CD14-positive monocyte (primary cell): ENCODE measurements around the gene VARS2. TPM values are rescaled to one million over a fixed set of nuclear protein-coding genes. Genes with fewer than 3 reads are reported as not detected.
"Not testable (repeated sequence)": the region's sequence is repeated elsewhere in the genome, so short reads cannot be mapped to it uniquely, and the experiment has no call there.

Experiments
- DNase-seq, 3 donors: peaks; one replicate each; pipeline ENCODE4 v3.0.0-alpha.2; 2011 to 2022
- H2AFZ ChIP-seq: 2 replicates; pipeline ENCODE4 v1.6.0; 2012; ENCODE audit warnings: mild to moderate bottlenecking, low read depth, low read length, inconsistent platforms; ENCODE audit not compliant: insufficient read depth, poor library complexity, severe bottlenecking
- H3K27ac ChIP-seq, 2 donors: 1 replicate in 1 of 2; 2 replicates in 1 of 2; pipeline ENCODE4 v1.5.1; 2012 to 2013; ENCODE audit warnings: low read length in 2 of 2, control low read depth in 1 of 2, inconsistent platforms in 1 of 2, low read depth in 1 of 2, mild to moderate bottlenecking in 1 of 2
- H3K27me3 ChIP-seq, 2 donors: one replicate each; pipeline versions ENCODE4 v1.6.0 to v1.6.1; 2011 to 2013; ENCODE audit warnings: low read length in 2 of 2; ENCODE audit not compliant: control insufficient read depth in 2 of 2, insufficient read depth in 2 of 2
- H3K36me3 ChIP-seq, 2 donors: replicated peaks in 1 of 2; 1 replicate in 1 of 2; 2 replicates in 1 of 2; pipeline versions ENCODE4 v1.5.1 to v1.6.1; 2012 to 2013; ENCODE audit warnings: low read length in 2 of 2, control low read depth in 1 of 2, inconsistent platforms in 1 of 2, mild to moderate bottlenecking in 1 of 2; ENCODE audit not compliant: insufficient read depth in 2 of 2, control insufficient read depth in 1 of 2
- H3K4me1 ChIP-seq, 2 donors: 1 replicate in 1 of 2; 2 replicates in 1 of 2; pipeline versions ENCODE4 v1.5.1 to v1.6.1; 2012 to 2013; ENCODE audit warnings: low read length in 2 of 2, control low read depth in 1 of 2, inconsistent platforms in 1 of 2, mild to moderate bottlenecking in 1 of 2, moderate library complexity in 1 of 2; ENCODE audit not compliant: insufficient read depth in 2 of 2, control insufficient read depth in 1 of 2
- H3K4me2 ChIP-seq: replicated peaks from 2 replicates; pipeline ENCODE3; 2012; ENCODE audit warnings: low read length, moderate library complexity, mild to moderate bottlenecking; ENCODE audit not compliant: poor library complexity, severe bottlenecking; ENCODE audit errors: extremely low read depth
- H3K4me3 ChIP-seq, 3 experiments: fragments of 200-600 bp in 1 of 3; sonication (generic) in 1 of 3; replicated peaks in 1 of 3; 1 replicate in 2 of 3; 2 replicates in 1 of 3; pipeline ENCODE4 v1.5.1; 2011 to 2013; ENCODE audit warnings: low read length in 3 of 3, mild to moderate bottlenecking in 3 of 3, control low read depth in 2 of 3, low read depth in 2 of 3, inconsistent platforms in 1 of 3, moderate library complexity in 1 of 3
- H3K79me2 ChIP-seq: 2 replicates; pipeline ENCODE4 v1.6.0; 2012; ENCODE audit warnings: mild to moderate bottlenecking, control low read depth, inconsistent platforms, low read length, moderate library complexity; ENCODE audit not compliant: insufficient read depth
- H3K9ac ChIP-seq: 2 replicates; pipeline ENCODE4 v1.6.0; 2017; ENCODE audit warnings: low read length, mild to moderate bottlenecking; ENCODE audit not compliant: insufficient read depth, poor library complexity, severe bottlenecking
- H3K9me3 ChIP-seq, 2 donors: replicated peaks in 1 of 2; 1 replicate in 1 of 2; 2 replicates in 1 of 2; pipeline versions ENCODE4 v1.5.1 to v1.6.1; 2012 to 2013; ENCODE audit warnings: low read length in 2 of 2, control low read depth in 1 of 2; ENCODE audit not compliant: control insufficient read depth in 1 of 2, insufficient read depth in 1 of 2
- H4K20me1 ChIP-seq: 2 replicates; pipeline ENCODE4 v1.6.0; 2012; ENCODE audit warnings: mild to moderate bottlenecking, low read length, control low read depth, moderate library complexity; ENCODE audit not compliant: insufficient read depth
- H3K27ac Mint-ChIP-seq, 7 donors: one replicate each; pipeline ENCODE4 v1.8.0; 2020; ENCODE audit warnings: mild to moderate bottlenecking in 7 of 7, mixed read lengths in 7 of 7, moderate library complexity in 6 of 7, inconsistent platforms in 2 of 7
- H3K27me3 Mint-ChIP-seq, 3 donors: one replicate each; pipeline ENCODE4 v1.8.0; 2021 to 2022; ENCODE audit warnings: low read depth in 3 of 3, mild to moderate bottlenecking in 3 of 3, mixed read lengths in 3 of 3, moderate library complexity in 3 of 3, inconsistent platforms in 1 of 3
- H3K36me3 Mint-ChIP-seq, 2 donors: one replicate each; pipeline ENCODE4 v1.8.0; 2020; ENCODE audit warnings: mixed read lengths in 2 of 2, inconsistent platforms in 1 of 2, mild to moderate bottlenecking in 1 of 2
- H3K4me1 Mint-ChIP-seq: one replicate; pipeline ENCODE4 v1.8.0; 2020; ENCODE audit warnings: mild to moderate bottlenecking, mixed read lengths
- H3K4me3 Mint-ChIP-seq, 2 donors: one replicate each; pipeline ENCODE4 v1.8.0; 2020; ENCODE audit warnings: mild to moderate bottlenecking in 2 of 2, mixed read lengths in 2 of 2, moderate library complexity in 1 of 2
- H3K9me3 Mint-ChIP-seq, 7 donors: one replicate each; pipeline ENCODE4 v1.8.0; 2020 to 2022; ENCODE audit warnings: mixed read lengths in 7 of 7, mild to moderate bottlenecking in 6 of 7, moderate library complexity in 6 of 7, inconsistent platforms in 2 of 7
- WGBS: methylation state at CpG from one replicate; pipeline ENCODE4 v1.1.5; 2013; ENCODE audit warnings: missing lambda C conversion rate; ENCODE audit not compliant: insufficient coverage; 5-methylcytosine and 5-hydroxymethylcytosine counted together
- intact Hi-C, 2 donors: fragments of 100-400 bp; cut with micrococcal nuclease; formaldehyde crosslinking; loops; one replicate each; pipeline versions ENCODE4 v1.15.0 to v1.15.1; 2023
- polyA plus RNA-seq, 3 donors: library from polyadenylated mRNA; depleted of rRNA in 1 of 3; unstranded in 2 of 3; stranded (reverse) in 1 of 3; fragments of 300-500 nt in 2 of 3; fragments of >200 nt in 1 of 3; fragmentation: Illumina TruSeq in 2 of 3; gene quantifications; 1 replicate in 2 of 3; 2 replicates in 1 of 3; pipeline ENCODE4 v1.2.3, GENCODE V29; 2012 to 2021
- TF ChIP-seq, protein P1 (sequence below): fragments of 200-600 bp; IDR thresholded peaks from one replicate; pipeline ENCODE4 v1.8.0; 2022; ENCODE audit warnings: antibody characterized with exemption, mild to moderate bottlenecking

VARS2 gene
- polyA plus RNA-seq, 3 donors = 7.6 to 15.5 (median 8.1) TPM

DNA sequence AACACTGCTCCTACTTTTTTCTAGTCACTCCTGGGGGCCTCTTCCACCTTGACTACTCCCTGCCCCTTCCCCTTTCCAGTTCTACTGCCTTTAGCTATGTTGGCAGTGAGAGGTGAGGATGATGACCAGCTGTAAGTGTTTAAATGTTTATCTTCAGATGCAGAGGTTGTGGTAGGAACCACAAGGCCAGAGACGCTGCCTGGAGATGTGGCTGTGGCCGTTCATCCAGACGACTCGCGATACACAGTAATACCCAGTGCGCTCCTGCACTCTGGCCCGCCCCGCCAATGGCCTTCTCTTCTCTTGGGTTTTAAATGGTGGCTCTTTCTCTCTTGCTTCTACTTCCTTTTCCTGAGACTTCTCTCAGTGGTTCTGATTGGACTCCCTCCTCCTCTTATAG, 4.6 kb downstream of the VARS2 start:
- 81% methylated on average over 3 of the region's 8 CpGs for WGBS
- Mint-ChIP-seq H3K4me3 (no peak overlapping the region), H3K27ac (peak overlapping the region in 1 of 7 donors; percentile 25), H3K9me3 (peaks cover 0 to 3% (median 0%) of the 10 kb centered on the region in 7 donors), H3K27me3 (peaks cover 0 to 1% (median 0%) of the 10 kb centered on the region in 3 donors), H3K4me1 (peaks cover 18% of the 10 kb centered on the region), H3K36me3 (peaks cover 67 to 72% of the 10 kb centered on the region in 2 donors)
- no peak overlapping the region for H3K4me2 ChIP-seq
- H3K4me3 ChIP-seq = no peak overlapping the region
- no peaks in the 10 kb centered on the region for H4K20me1 ChIP-seq
- DNase-seq = no peak
- TF ChIP-seq, protein P1, sequence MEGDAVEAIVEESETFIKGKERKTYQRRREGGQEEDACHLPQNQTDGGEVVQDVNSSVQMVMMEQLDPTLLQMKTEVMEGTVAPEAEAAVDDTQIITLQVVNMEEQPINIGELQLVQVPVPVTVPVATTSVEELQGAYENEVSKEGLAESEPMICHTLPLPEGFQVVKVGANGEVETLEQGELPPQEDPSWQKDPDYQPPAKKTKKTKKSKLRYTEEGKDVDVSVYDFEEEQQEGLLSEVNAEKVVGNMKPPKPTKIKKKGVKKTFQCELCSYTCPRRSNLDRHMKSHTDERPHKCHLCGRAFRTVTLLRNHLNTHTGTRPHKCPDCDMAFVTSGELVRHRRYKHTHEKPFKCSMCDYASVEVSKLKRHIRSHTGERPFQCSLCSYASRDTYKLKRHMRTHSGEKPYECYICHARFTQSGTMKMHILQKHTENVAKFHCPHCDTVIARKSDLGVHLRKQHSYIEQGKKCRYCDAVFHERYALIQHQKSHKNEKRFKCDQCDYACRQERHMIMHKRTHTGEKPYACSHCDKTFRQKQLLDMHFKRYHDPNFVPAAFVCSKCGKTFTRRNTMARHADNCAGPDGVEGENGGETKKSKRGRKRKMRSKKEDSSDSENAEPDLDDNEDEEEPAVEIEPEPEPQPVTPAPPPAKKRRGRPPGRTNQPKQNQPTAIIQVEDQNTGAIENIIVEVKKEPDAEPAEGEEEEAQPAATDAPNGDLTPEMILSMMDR = no peak
- H3K9ac ChIP-seq = no peak overlapping the region
- H3K9me3 ChIP-seq = no peaks in the 10 kb centered on the region
- H3K79me2 ChIP-seq = no peaks in the 10 kb centered on the region
- H2AFZ ChIP-seq = no peak overlapping the region
- H3K27me3 ChIP-seq = no peaks in the 10 kb centered on the region
- peaks cover 58 to 71% of the 10 kb centered on the region in 2 donors for H3K36me3 ChIP-seq
- H3K27ac ChIP-seq = no peak overlapping the region
- intact Hi-C loops = loop anchor here in 1 of 2 donors (10.0 kb wide), 1 partner anchor 166 kb away; no protein-coding TSS in a partner anchor
- peaks cover 12 to 21% of the 10 kb centered on the region in 2 donors for H3K4me1 ChIP-seq

DNA sequence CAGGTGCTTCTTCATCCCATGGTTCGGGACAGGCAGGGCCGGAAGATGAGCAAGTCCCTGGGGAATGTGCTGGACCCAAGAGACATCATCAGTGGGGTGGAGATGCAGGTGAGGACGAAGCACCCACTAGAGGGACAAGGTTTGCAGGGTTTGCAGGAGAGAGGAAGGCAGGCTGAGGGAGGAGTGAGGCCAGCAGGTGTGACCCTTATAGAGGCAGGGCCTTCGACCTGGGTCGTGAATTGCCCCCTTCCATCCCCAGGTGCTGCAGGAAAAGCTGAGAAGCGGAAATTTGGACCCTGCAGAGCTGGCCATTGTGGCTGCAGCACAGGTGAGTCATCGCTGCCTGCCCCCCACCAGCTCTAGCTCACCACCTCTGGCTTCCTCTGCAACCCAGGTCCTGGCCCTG, 8.4 kb downstream of the VARS2 start:
- H3K9me3 Mint-ChIP-seq = peaks cover 0 to 3% (median 0%) of the 10 kb centered on the region in 7 donors
- peaks cover 71 to 90% of the 10 kb centered on the region in 2 donors for H3K36me3 Mint-ChIP-seq
- Histone ChIP-seq H3K9ac (no peak overlapping the region), H3K4me3 (no peak overlapping the region), H3K27ac (no peak overlapping the region), H2AFZ (no peak overlapping the region), H3K36me3 (peaks cover 73 to 92% of the 10 kb centered on the region in 2 donors), H3K27me3 (no peaks in the 10 kb centered on the region), H3K9me3 (no peaks in the 10 kb centered on the region), H3K4me1 (no peaks in the 10 kb centered on the region), H3K79me2 (no peaks in the 10 kb centered on the region), H4K20me1 (no peaks in the 10 kb centered on the region), H3K4me2 (no peak overlapping the region)
- no peak overlapping the region for H3K27ac Mint-ChIP-seq
- 98% methylated on average over 5 of the region's 7 CpGs for WGBS
- H3K4me3 Mint-ChIP-seq = no peak overlapping the region
- intact Hi-C loops = no loop called here
- DNase-seq = no peak
- H3K27me3 Mint-ChIP-seq = peaks cover 0 to 1% (median 0%) of the 10 kb centered on the region in 3 donors
- no peaks in the 10 kb centered on the region for H3K4me1 Mint-ChIP-seq
- TF ChIP-seq, protein P1 = no peak

- H3K27me3 Mint-ChIP-seq, H3K27ac ChIP-seq, H3K27me3 ChIP-seq, H4K20me1 ChIP-seq, H3K4me2 ChIP-seq, H2AFZ ChIP-seq, H3K4me3 Mint-ChIP-seq, H3K4me1 ChIP-seq, H3K9ac ChIP-seq, H3K9me3 ChIP-seq, H3K4me1 Mint-ChIP-seq, DNase-seq, H3K79me2 ChIP-seq, intact Hi-C loops, H3K4me3 ChIP-seq: not testable (repeated sequence)
- 100% methylated on average over 4 of the region's 9 CpGs for WGBS
- peaks cover 62 to 74% of the 10 kb centered on the region in 2 donors for H3K36me3 Mint-ChIP-seq
- H3K27ac Mint-ChIP-seq = peak overlapping the region in 2 of 7 donors; percentile 3 to 81
- peaks cover 4 to 13% (median 7%) of the 10 kb centered on the region in 7 donors for H3K9me3 Mint-ChIP-seq
- peaks cover 64 to 76% of the 10 kb centered on the region in 2 donors for H3K36me3 ChIP-seq
Observed at GRCh38 chr6:30924040-30924627, 10.1 kb downstream of the VARS2 start.
